Measurements from ENCODE around the gene SLC1A7. TPM values are rescaled to one million over a fixed set of nuclear protein-coding genes. Genes with fewer than 3 reads are reported as not detected.

Gene SLC1A7
- total and polyA plus RNA-seq, 2 experiments from 2014 or later, result not detected

DNA sequence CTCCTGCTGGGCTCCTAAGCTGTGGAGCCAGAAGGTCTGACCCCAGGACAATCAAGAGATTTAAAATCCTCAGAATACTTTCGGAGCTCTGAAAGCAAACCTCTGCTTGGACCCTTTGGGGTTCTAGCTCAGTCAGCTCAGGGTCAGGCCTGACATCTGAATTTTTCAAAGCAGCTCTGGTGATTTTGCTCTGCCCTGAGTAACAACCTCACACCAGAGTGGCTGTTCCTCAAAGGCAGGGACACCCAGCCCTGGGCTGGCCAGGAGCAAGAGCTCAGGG is 11.9 kb downstream of the SLC1A7 start:
- peaks cover 3% of the 10 kb centered on the region for H3K27me3 Mint-ChIP-seq (ENCODE audit: insufficient read depth, low read depth, poor library complexity)
- Histone ChIP-seq H2AFZ (no peak overlapping the region), H3F3A (replicated peaks; ENCODE audit: low read depth) (no peaks in the 10 kb centered on the region), H3K4me2 (no peak overlapping the region), H4K20me1 (replicated peaks; ENCODE audit: insufficient read depth) (no peaks in the 10 kb centered on the region), H3K27ac (ENCODE audit: low read depth) (no peak overlapping the region), H3K9me2 (ENCODE audit: insufficient read depth) (no peaks in the 10 kb centered on the region), H3K36me3 (ENCODE audit: insufficient read depth) (no peaks in the 10 kb centered on the region), H3K79me2 (replicated peaks; ENCODE audit: insufficient read depth) (no peaks in the 10 kb centered on the region), H3K27me3 (ENCODE audit: insufficient read depth) (no peaks in the 10 kb centered on the region), H3K4me3 (no peak overlapping the region), H3K4me1 (ENCODE audit: insufficient read depth) (no peaks in the 10 kb centered on the region)
- no peak overlapping the region for H3K4me3 Mint-ChIP-seq
- DNase-seq (ENCODE audit: low spot score) (no peak), ATAC-seq (no peak)
- H3K27ac Mint-ChIP-seq, result no peak overlapping the region
- no peaks in the 10 kb centered on the region for H3K9me3 Mint-ChIP-seq
- peaks cover 5% of the 10 kb centered on the region; the same call in 1 of the 3 replicates for H3K4me1 Mint-ChIP-seq
- peaks cover 3% of the 10 kb centered on the region; the same call in 1 of the 3 replicates for H3K36me3 Mint-ChIP-seq (ENCODE audit: low read depth)
- no peak for TF ChIP-seq JUNB (IDR thresholded peaks at IDR 0.05; ENCODE audit: unreplicated experiment)
- no peak for TF ChIP-seq POLR2AphosphoS5 (IDR thresholded peaks at IDR 0.05; ENCODE audit: low read depth)
- no peak for TF ChIP-seq ZNF331 (CRISPR knock-in tag; IDR thresholded peaks at IDR 0.05; ENCODE audit: low read depth)
- no peak for TF ChIP-seq CREB1 (CRISPR knock-in tag; IDR thresholded peaks at IDR 0.05; ENCODE audit: low read depth)
- TF ChIP-seq EZH2phosphoT487 (IDR thresholded peaks at IDR 0.05; ENCODE audit: unreplicated experiment), result no peak
- TF ChIP-seq, protein P1, sequence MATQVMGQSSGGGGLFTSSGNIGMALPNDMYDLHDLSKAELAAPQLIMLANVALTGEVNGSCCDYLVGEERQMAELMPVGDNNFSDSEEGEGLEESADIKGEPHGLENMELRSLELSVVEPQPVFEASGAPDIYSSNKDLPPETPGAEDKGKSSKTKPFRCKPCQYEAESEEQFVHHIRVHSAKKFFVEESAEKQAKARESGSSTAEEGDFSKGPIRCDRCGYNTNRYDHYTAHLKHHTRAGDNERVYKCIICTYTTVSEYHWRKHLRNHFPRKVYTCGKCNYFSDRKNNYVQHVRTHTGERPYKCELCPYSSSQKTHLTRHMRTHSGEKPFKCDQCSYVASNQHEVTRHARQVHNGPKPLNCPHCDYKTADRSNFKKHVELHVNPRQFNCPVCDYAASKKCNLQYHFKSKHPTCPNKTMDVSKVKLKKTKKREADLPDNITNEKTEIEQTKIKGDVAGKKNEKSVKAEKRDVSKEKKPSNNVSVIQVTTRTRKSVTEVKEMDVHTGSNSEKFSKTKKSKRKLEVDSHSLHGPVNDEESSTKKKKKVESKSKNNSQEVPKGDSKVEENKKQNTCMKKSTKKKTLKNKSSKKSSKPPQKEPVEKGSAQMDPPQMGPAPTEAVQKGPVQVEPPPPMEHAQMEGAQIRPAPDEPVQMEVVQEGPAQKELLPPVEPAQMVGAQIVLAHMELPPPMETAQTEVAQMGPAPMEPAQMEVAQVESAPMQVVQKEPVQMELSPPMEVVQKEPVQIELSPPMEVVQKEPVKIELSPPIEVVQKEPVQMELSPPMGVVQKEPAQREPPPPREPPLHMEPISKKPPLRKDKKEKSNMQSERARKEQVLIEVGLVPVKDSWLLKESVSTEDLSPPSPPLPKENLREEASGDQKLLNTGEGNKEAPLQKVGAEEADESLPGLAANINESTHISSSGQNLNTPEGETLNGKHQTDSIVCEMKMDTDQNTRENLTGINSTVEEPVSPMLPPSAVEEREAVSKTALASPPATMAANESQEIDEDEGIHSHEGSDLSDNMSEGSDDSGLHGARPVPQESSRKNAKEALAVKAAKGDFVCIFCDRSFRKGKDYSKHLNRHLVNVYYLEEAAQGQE (IDR thresholded peaks at IDR 0.05; ENCODE audit: unreplicated experiment), result no peak

DNA sequence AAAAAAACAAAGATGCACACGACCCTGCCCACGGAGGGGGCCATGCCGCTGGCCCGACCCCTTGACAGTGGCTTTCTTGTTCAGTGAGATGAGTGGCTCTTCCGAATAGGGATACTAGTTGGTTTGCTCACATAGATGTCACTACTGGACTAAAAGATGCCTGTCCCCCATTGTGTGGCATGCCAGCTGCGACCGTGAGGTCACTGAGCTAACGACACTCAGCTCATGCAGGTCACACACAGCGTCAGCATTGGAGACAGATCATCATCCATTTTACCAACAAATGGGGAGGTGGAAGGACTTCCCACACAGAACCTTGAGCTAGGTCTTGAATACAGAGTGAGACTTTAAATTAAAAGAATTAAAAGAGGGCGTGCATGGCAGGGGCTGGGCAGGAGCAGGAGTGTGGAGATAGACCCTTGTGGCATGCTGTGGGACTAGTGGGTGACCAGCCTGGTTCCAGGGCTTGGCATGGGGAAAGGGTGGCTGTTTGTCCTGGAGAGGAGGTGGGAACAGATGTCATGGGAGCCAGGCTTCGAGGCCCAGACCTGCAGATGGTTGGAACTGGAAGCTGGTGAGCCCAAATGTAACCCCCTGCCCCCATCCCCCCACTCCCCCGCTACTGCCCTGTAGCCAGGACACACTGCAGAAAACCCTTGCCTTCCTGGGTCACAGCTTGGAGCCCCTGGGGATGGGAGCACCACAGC is 12.4 kb downstream of the SLC1A7 start:
- no peaks in the 10 kb centered on the region for H3F3A ChIP-seq (replicated peaks; ENCODE audit: low read depth)
- no peaks in the 10 kb centered on the region for H3K4me1 ChIP-seq (ENCODE audit: insufficient read depth)
- Mint-ChIP-seq H3K27ac (no peak overlapping the region), H3K9me3 (no peaks in the 10 kb centered on the region), H3K27me3 (ENCODE audit: insufficient read depth, low read depth, poor library complexity) (peaks cover 3% of the 10 kb centered on the region), H3K4me3 (no peak overlapping the region), H3K36me3 (ENCODE audit: low read depth) (peaks cover 3% of the 10 kb centered on the region; the same call in 1 of the 3 replicates), H3K4me1 (peaks cover 5% of the 10 kb centered on the region; the same call in 1 of the 3 replicates)
- no peaks in the 10 kb centered on the region for H3K9me2 ChIP-seq (ENCODE audit: insufficient read depth)
- H2AFZ ChIP-seq, result no peak overlapping the region
- no peak overlapping the region for H3K4me3 ChIP-seq
- DNase-seq (ENCODE audit: low spot score) (no peak), ATAC-seq (no peak)
- H3K79me2 ChIP-seq (replicated peaks; ENCODE audit: insufficient read depth), result no peaks in the 10 kb centered on the region
- no peak overlapping the region for H3K4me2 ChIP-seq
- H3K27me3 ChIP-seq (ENCODE audit: insufficient read depth), result no peaks in the 10 kb centered on the region
- H3K36me3 ChIP-seq (ENCODE audit: insufficient read depth), result no peaks in the 10 kb centered on the region
- no peaks in the 10 kb centered on the region for H4K20me1 ChIP-seq (replicated peaks; ENCODE audit: insufficient read depth)
- no peak overlapping the region for H3K27ac ChIP-seq (ENCODE audit: low read depth)
- TF ChIP-seq, protein P1 (IDR thresholded peaks at IDR 0.05; ENCODE audit: unreplicated experiment), result no peak
- TF ChIP-seq, protein P2, sequence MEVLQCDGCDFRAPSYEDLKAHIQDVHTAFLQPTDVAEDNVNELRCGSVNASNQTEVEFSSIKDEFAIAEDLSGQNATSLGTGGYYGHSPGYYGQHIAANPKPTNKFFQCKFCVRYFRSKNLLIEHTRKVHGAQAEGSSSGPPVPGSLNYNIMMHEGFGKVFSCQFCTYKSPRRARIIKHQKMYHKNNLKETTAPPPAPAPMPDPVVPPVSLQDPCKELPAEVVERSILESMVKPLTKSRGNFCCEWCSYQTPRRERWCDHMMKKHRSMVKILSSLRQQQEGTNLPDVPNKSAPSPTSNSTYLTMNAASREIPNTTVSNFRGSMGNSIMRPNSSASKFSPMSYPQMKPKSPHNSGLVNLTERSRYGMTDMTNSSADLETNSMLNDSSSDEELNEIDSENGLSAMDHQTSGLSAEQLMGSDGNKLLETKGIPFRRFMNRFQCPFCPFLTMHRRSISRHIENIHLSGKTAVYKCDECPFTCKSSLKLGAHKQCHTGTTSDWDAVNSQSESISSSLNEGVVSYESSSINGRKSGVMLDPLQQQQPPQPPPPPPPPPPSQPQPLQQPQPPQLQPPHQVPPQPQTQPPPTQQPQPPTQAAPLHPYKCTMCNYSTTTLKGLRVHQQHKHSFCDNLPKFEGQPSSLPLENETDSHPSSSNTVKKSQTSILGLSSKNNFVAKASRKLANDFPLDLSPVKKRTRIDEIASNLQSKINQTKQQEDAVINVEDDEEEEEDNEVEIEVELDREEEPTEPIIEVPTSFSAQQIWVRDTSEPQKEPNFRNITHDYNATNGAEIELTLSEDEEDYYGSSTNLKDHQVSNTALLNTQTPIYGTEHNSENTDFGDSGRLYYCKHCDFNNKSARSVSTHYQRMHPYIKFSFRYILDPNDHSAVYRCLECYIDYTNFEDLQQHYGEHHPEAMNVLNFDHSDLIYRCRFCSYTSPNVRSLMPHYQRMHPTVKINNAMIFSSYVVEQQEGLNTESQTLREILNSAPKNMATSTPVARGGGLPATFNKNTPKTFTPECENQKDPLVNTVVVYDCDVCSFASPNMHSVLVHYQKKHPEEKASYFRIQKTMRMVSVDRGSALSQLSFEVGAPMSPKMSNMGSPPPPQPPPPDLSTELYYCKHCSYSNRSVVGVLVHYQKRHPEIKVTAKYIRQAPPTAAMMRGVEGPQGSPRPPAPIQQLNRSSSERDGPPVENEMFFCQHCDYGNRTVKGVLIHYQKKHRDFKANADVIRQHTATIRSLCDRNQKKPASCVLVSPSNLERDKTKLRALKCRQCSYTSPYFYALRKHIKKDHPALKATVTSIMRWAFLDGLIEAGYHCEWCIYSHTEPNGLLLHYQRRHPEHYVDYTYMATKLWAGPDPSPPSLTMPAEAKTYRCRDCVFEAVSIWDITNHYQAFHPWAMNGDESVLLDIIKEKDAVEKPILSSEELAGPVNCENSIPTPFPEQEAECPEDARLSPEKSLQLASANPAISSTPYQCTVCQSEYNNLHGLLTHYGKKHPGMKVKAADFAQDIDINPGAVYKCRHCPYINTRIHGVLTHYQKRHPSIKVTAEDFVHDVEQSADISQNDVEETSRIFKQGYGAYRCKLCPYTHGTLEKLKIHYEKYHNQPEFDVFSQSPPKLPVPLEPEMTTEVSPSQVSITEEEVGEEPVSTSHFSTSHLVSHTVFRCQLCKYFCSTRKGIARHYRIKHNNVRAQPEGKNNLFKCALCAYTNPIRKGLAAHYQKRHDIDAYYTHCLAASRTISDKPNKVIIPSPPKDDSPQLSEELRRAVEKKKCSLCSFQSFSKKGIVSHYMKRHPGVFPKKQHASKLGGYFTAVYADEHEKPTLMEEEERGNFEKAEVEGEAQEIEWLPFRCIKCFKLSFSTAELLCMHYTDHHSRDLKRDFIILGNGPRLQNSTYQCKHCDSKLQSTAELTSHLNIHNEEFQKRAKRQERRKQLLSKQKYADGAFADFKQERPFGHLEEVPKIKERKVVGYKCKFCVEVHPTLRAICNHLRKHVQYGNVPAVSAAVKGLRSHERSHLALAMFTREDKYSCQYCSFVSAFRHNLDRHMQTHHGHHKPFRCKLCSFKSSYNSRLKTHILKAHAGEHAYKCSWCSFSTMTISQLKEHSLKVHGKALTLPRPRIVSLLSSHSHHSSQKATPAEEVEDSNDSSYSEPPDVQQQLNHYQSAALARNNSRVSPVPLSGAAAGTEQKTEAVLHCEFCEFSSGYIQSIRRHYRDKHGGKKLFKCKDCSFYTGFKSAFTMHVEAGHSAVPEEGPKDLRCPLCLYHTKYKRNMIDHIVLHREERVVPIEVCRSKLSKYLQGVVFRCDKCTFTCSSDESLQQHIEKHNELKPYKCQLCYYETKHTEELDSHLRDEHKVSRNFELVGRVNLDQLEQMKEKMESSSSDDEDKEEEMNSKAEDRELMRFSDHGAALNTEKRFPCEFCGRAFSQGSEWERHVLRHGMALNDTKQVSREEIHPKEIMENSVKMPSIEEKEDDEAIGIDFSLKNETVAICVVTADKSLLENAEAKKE (CRISPR knock-in tag; IDR thresholded peaks at IDR 0.05), result no peak
- TF ChIP-seq POLR2AphosphoS5 (IDR thresholded peaks at IDR 0.05; ENCODE audit: low read depth) (no peak), STAT1 (IDR thresholded peaks at IDR 0.05; ENCODE audit: unreplicated experiment) (no peak)
